Kidney (tissue), 14 donors: Measurements from ENCODE around the gene SLC1A1. TPM values are rescaled to one million over a fixed set of nuclear protein-coding genes. Genes with fewer than 3 reads are reported as not detected.

Experiments
- DNase-seq, 5 donors: peaks; one replicate each; pipeline ENCODE4 v3.0.0-alpha.2; 2013 to 2020
- FAIRE-seq: peaks from 2 replicates; lab custom pipeline; 2012; peaks lifted over from hg19 to GRCh38; lab: Jason Lieb, UNC
- H3K27ac ChIP-seq, 2 donors: one replicate each; pipeline ENCODE4 v1.7.0; 2013; ENCODE audit warnings: low read depth in 2 of 2, low read length in 2 of 2, inconsistent platforms in 1 of 2
- H3K27me3 ChIP-seq: one replicate; pipeline ENCODE4 v1.7.1; 2013; ENCODE audit warnings: low read length, inconsistent platforms; ENCODE audit not compliant: control insufficient read depth, insufficient read depth
- H3K36me3 ChIP-seq, 3 donors: one replicate each; pipeline versions ENCODE4 v1.7.0 to v1.7.1; 2013; ENCODE audit warnings: low read length in 3 of 3, control low read depth in 1 of 3, inconsistent platforms in 1 of 3; ENCODE audit not compliant: insufficient read depth in 3 of 3, control insufficient read depth in 2 of 3
- H3K4me1 ChIP-seq, 3 donors: one replicate each; pipeline versions ENCODE4 v1.7.0 to v1.7.1; 2013; ENCODE audit warnings: low read length in 3 of 3, inconsistent platforms in 1 of 3, low read depth in 1 of 3; ENCODE audit not compliant: control insufficient read depth in 2 of 3, insufficient read depth in 2 of 3
- H3K4me3 ChIP-seq, 3 donors: one replicate each; pipeline versions ENCODE4 v1.7.0 to v1.8.1; 2013; ENCODE audit warnings: low read length in 3 of 3, control low read depth in 1 of 3, inconsistent platforms in 1 of 3
- H3K9ac ChIP-seq, 3 donors: one replicate each; pipeline versions ENCODE4 v1.7.0 to v1.7.1; 2013; ENCODE audit warnings: low read length in 3 of 3, control low read depth in 1 of 3, inconsistent platforms in 1 of 3
- H3K9me3 ChIP-seq, 3 donors: one replicate each; pipeline versions ENCODE4 v1.7.0 to v1.7.1; 2013; ENCODE audit warnings: low read length in 3 of 3, control low read depth in 1 of 3, inconsistent platforms in 1 of 3; ENCODE audit not compliant: control insufficient read depth in 2 of 3, insufficient read depth in 1 of 3
- intact Hi-C: fragments of 100-400 bp; cut with DNase I; formaldehyde crosslinking; loops from one replicate; pipeline ENCODE4 v1.11.1; 2022
- polyA plus RNA-seq: library from polyadenylated mRNA; stranded (reverse); fragments of 350-450 nt; fragmentation: Illumina TruSeq; extraction: RNeasy Lipid Tissue Mini Kit (QIAGEN cat#74804); gene quantifications from one replicate; pipeline ENCODE4 v1.2.3, GENCODE V29; 2014; ENCODE audit warnings: low read depth, low replicate concordance; ENCODE audit not compliant: insufficient read depth
- total RNA-seq: library from RNA; stranded (reverse); fragmentation: NEBNext Ultra II Directional; extraction: Animal tissue kit (Norgen Biotek cat#: 25700); gene quantifications from one replicate; pipeline ENCODE4 v1.2.1, GENCODE V29; 2021
- TF ChIP-seq, protein P1 (sequence below): IDR thresholded peaks from 3 replicates; pipeline ENCODE4 v1.5.1; 2012; ENCODE audit warnings: mild to moderate bottlenecking, moderate library complexity, borderline replicate concordance; ENCODE audit not compliant: insufficient read depth; ENCODE audit errors: extremely low read depth
- donor health status: control.
- donor health status: control.
- donor health status: control.
- donor health status: control.
- donor health status: control.
- donor health status: DM: yes; HTN: yes; CAD: no.
- donor health status: Normal renal cell carcinoma (clear cell type).

SLC1A1 gene
- total and polyA plus RNA-seq, 2 donors from 2014 or later: 19.0 to 19.6 TPM

GRCh38 chr9:4591123-4591500, 100.8 kb downstream of the SLC1A1 start:
- intact Hi-C loops: no loop called here
- Histone ChIP-seq H3K36me3 (no peaks in the 10 kb centered on the region), H3K4me1 (peaks cover 0 to 5% (median 0%) of the 10 kb centered on the region in 3 donors), H3K27ac (no peak overlapping the region), H3K9ac (no peak overlapping the region), H3K9me3 (no peaks in the 10 kb centered on the region), H3K27me3 (no peaks in the 10 kb centered on the region), H3K4me3 (no peak overlapping the region)
- FAIRE-seq (no peak), DNase-seq (no peak)
- TF ChIP-seq, protein P1, sequence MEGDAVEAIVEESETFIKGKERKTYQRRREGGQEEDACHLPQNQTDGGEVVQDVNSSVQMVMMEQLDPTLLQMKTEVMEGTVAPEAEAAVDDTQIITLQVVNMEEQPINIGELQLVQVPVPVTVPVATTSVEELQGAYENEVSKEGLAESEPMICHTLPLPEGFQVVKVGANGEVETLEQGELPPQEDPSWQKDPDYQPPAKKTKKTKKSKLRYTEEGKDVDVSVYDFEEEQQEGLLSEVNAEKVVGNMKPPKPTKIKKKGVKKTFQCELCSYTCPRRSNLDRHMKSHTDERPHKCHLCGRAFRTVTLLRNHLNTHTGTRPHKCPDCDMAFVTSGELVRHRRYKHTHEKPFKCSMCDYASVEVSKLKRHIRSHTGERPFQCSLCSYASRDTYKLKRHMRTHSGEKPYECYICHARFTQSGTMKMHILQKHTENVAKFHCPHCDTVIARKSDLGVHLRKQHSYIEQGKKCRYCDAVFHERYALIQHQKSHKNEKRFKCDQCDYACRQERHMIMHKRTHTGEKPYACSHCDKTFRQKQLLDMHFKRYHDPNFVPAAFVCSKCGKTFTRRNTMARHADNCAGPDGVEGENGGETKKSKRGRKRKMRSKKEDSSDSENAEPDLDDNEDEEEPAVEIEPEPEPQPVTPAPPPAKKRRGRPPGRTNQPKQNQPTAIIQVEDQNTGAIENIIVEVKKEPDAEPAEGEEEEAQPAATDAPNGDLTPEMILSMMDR: no peak

DNA sequence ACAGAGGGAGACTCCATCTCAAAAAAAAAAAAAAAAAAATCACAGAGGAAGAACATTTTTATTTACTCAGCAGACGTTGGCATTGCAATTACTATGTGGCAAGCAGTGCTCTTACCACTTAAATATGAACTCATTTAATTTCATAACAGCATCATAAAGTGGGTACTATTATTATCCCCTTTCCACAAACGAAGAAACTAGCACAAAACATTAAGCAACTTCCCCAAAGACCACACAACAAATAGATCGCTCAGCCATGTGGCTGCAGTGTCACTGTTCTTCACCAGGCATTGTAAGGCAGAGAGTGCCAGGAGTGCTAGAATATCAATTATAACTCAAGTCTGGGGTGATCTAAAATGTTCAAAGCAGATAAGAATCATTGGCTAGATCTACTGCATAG, 102.0 kb downstream of the SLC1A1 start:
- FAIRE-seq (no peak), DNase-seq (no peak)
- Histone ChIP-seq H3K36me3 (no peaks in the 10 kb centered on the region), H3K9ac (no peak overlapping the region), H3K27ac (no peak overlapping the region), H3K4me1 (peaks cover 0 to 5% (median 0%) of the 10 kb centered on the region in 3 donors), H3K27me3 (no peaks in the 10 kb centered on the region), H3K9me3 (no peaks in the 10 kb centered on the region), H3K4me3 (no peak overlapping the region)
- TF ChIP-seq, protein P1: no peak
- intact Hi-C loops: no loop called here

GRCh38 chr9:4592886-4593285, 102.6 kb downstream of the SLC1A1 start:
- Histone ChIP-seq H3K27ac (no peak overlapping the region), H3K27me3 (no peaks in the 10 kb centered on the region), H3K4me1 (peaks cover 0 to 5% (median 0%) of the 10 kb centered on the region in 3 donors), H3K36me3 (no peaks in the 10 kb centered on the region), H3K4me3 (no peak overlapping the region), H3K9me3 (no peaks in the 10 kb centered on the region), H3K9ac (no peak overlapping the region)
- DNase-seq (no peak), FAIRE-seq (no peak)
- TF ChIP-seq, protein P1: no peak
- intact Hi-C loops: no loop called here

GRCh38 chr9:4594545-4594944, 104.3 kb downstream of the SLC1A1 start:
- Histone ChIP-seq H3K4me1 (peaks cover 0 to 5% (median 0%) of the 10 kb centered on the region in 3 donors), H3K36me3 (no peaks in the 10 kb centered on the region), H3K27me3 (no peaks in the 10 kb centered on the region), H3K9ac (no peak overlapping the region), H3K9me3 (no peaks in the 10 kb centered on the region), H3K4me3 (no peak overlapping the region), H3K27ac (no peak overlapping the region)
- DNase-seq: no peak
- intact Hi-C loops: no loop called here
- FAIRE-seq: no peak
- TF ChIP-seq, protein P1: no peak
